Fibroblast of lung (primary cell): ENCODE results near the gene TESK2.

Source experiments
- EZH2 ChIP-seq: IDR thresholded peaks from 2 replicates; pipeline ENCODE4 v1.5.1; 2012; ENCODE audit warnings: low read length, control low read depth, mild to moderate bottlenecking; ENCODE audit errors: missing control alignments
- TF ChIP-seq, protein P1 (sequence below), 2 donors: IDR thresholded peaks in 1 of 2; conservative IDR thresholded peaks in 1 of 2; 1 replicate in 1 of 2; 2 replicates in 1 of 2; pipeline ENCODE4 v1.5.1; 2011 to 2012; ENCODE audit warnings: low read length in 2 of 2, control low read depth in 1 of 2, inconsistent platforms in 1 of 2, low read depth in 1 of 2, mild to moderate bottlenecking in 1 of 2

DNA sequence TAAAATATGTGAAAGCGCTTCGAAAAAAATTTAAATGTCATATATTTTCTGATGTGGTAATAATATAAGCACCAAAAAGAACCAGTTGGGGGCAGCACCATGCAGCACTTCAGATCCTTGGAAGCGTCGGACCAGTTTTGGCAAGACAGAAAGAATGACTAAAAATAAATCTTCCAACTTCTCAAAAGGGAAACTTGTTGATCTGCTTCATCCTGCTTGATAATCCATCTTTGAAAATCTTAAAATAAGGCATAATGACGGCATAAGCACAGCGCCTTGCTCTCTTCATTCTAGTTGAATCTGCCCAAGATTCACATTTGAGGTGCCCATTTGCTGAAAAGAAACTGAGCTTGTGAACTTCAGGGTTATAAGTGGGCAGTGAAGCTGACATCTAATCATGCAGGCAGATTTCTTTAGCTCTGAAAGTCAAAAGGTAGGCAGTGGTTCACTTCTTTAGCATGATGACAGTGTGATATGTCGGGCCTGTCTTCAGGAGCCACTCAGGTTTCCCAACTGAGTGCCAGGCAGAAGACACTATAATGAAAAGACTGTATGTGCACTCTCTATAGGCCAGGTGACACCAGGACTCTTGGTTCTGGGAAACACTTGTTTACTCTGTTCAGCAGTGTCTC, 131.0 kb downstream of the TESK2 start:
- TF ChIP-seq, protein P1, sequence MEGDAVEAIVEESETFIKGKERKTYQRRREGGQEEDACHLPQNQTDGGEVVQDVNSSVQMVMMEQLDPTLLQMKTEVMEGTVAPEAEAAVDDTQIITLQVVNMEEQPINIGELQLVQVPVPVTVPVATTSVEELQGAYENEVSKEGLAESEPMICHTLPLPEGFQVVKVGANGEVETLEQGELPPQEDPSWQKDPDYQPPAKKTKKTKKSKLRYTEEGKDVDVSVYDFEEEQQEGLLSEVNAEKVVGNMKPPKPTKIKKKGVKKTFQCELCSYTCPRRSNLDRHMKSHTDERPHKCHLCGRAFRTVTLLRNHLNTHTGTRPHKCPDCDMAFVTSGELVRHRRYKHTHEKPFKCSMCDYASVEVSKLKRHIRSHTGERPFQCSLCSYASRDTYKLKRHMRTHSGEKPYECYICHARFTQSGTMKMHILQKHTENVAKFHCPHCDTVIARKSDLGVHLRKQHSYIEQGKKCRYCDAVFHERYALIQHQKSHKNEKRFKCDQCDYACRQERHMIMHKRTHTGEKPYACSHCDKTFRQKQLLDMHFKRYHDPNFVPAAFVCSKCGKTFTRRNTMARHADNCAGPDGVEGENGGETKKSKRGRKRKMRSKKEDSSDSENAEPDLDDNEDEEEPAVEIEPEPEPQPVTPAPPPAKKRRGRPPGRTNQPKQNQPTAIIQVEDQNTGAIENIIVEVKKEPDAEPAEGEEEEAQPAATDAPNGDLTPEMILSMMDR (conservative IDR thresholded peaks at IDR 0.05 in 1 of 2, IDR thresholded peaks at IDR 0.05 in 1 of 2; ENCODE audit: low read depth in 1 of 2, low read length in 2 of 2), result peak; percentile 56 to 70
- TF ChIP-seq EZH2, result no peak
